ENCODE data around the gene CORO1C. TPM values are rescaled to one million over a fixed set of nuclear protein-coding genes. Genes with fewer than 3 reads are reported as not detected.

The CORO1C gene
- total and polyA plus RNA-seq, 9 of the 15 experiments (the other 6 are each of a cell fraction or from before 2014, with no cell fraction given) = 55.2 to 280 (median 150) TPM

GRCh38 chr12:108664338-108665258 is 66.7 kb downstream of the CORO1C start (continued):
- no peak for TF ChIP-seq SREBF1 (IDR thresholded peaks at IDR 0.05; ENCODE audit: borderline replicate concordance, low read depth, low read length)
- TF ChIP-seq CHCHD3 (CRISPR knock-in tag; IDR thresholded peaks at IDR 0.05) = no peak
- TF ChIP-seq, protein P1, sequence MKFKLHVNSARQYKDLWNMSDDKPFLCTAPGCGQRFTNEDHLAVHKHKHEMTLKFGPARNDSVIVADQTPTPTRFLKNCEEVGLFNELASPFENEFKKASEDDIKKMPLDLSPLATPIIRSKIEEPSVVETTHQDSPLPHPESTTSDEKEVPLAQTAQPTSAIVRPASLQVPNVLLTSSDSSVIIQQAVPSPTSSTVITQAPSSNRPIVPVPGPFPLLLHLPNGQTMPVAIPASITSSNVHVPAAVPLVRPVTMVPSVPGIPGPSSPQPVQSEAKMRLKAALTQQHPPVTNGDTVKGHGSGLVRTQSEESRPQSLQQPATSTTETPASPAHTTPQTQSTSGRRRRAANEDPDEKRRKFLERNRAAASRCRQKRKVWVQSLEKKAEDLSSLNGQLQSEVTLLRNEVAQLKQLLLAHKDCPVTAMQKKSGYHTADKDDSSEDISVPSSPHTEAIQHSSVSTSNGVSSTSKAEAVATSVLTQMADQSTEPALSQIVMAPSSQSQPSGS (CRISPR knock-in tag; IDR thresholded peaks at IDR 0.05) = no peak
- TF ChIP-seq EHMT2 (IDR thresholded peaks at IDR 0.05) = no peak
- no peak for TF ChIP-seq ZNF133 (CRISPR knock-in tag; IDR thresholded peaks at IDR 0.05)
- no peak for TF ChIP-seq DLX4 (CRISPR knock-in tag; IDR thresholded peaks at IDR 0.05)
- TF ChIP-seq HNRNPH1 (optimal IDR thresholded peaks at IDR 0.05; ENCODE audit: low read depth, low read length) = no peak
- no peak for TF ChIP-seq MIER1 (IDR thresholded peaks at IDR 0.05; ENCODE audit: low read depth)
- TF ChIP-seq ZNF324 (CRISPR knock-in tag; IDR thresholded peaks at IDR 0.05) = no peak
- no peak for TF ChIP-seq CREBBP (IDR thresholded peaks at IDR 0.05; ENCODE audit: low read depth, low read length)
- TF ChIP-seq ZNF263 (CRISPR knock-in tag; IDR thresholded peaks at IDR 0.05; ENCODE audit: borderline replicate concordance) = no peak
- no peak for TF ChIP-seq TCF7L2 (IDR thresholded peaks at IDR 0.05; ENCODE audit: low read depth, low read length)
- TF ChIP-seq KLF13 (tag; IDR thresholded peaks at IDR 0.05; ENCODE audit: borderline replicate concordance, low read depth) = no peak
- TF ChIP-seq MCM3 (IDR thresholded peaks at IDR 0.05) = no peak
- TF ChIP-seq ZNF212 (CRISPR knock-in tag; IDR thresholded peaks at IDR 0.05) = no peak
- TF ChIP-seq, protein P2, sequence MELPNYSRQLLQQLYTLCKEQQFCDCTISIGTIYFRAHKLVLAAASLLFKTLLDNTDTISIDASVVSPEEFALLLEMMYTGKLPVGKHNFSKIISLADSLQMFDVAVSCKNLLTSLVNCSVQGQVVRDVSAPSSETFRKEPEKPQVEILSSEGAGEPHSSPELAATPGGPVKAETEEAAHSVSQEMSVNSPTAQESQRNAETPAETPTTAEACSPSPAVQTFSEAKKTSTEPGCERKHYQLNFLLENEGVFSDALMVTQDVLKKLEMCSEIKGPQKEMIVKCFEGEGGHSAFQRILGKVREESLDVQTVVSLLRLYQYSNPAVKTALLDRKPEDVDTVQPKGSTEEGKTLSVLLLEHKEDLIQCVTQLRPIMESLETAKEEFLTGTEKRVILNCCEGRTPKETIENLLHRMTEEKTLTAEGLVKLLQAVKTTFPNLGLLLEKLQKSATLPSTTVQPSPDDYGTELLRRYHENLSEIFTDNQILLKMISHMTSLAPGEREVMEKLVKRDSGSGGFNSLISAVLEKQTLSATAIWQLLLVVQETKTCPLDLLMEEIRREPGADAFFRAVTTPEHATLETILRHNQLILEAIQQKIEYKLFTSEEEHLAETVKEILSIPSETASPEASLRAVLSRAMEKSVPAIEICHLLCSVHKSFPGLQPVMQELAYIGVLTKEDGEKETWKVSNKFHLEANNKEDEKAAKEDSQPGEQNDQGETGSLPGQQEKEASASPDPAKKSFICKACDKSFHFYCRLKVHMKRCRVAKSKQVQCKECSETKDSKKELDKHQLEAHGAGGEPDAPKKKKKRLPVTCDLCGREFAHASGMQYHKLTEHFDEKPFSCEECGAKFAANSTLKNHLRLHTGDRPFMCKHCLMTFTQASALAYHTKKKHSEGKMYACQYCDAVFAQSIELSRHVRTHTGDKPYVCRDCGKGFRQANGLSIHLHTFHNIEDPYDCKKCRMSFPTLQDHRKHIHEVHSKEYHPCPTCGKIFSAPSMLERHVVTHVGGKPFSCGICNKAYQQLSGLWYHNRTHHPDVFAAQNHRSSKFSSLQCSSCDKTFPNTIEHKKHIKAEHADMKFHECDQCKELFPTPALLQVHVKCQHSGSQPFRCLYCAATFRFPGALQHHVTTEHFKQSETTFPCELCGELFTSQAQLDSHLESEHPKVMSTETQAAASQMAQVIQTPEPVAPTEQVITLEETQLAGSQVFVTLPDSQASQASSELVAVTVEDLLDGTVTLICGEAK (IDR thresholded peaks at IDR 0.05) = no peak
- TF ChIP-seq, protein P2 (CRISPR knock-in tag; IDR thresholded peaks at IDR 0.05) = no peak
- TF ChIP-seq NCOA1 (IDR thresholded peaks at IDR 0.05; ENCODE audit: low read depth) = no peak
- TF ChIP-seq COPS2 (conservative IDR thresholded peaks at IDR 0.05) = no peak
